ENCODE measurements around the gene TLN1.

TLN1 gene

DNA sequence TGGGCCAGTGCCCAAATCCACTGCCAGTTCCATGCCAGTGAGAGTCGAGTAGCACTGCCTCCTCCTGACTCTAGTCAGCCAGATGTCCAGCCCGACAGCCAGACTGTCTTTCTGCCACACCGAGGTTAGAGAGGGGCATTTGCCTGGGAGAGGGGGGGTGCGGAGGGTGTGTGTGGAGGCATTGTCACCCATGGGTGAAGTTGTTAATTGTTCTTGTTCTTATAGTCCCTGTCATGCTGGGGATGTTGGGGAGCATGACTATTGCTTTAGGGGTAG, 18.2 kb upstream of the TLN1 start:
- DNase-seq (ENCODE audit: low read depth), result no peak

DNA sequence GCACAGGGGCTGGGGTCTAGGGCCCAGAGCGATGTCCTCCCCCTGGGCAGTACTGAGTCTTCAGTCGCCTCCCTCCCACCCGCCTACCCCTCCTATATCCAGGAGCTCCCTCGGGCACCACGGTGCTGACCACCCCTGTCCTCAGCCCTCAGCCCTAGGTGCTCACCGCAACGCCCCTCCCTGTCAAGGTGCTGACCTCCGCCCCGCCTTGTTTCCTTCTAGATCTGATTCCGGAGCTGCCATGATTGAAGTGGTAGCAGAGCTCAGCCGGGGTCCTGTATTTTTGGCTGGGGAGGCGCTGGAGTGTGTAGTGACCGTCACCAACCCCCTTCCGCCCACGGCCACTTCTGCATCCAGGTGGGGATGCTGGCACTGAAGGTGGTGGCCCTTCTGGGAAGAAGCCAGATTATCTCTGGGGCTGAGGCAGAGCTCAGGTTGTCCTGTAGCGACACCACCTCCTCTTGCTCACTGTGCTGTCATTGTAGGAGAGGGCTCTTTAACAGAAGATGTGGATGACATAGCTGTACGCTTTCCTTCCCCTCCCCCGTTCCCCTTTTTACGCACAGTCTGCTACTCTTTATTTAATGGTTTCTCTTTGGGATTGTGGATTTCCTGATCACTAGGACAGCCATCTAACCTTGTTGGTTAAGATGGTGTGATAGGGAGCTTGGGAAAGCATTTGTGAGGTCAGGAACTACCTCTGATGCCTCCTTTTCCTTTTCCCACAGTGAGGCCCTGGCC, 17.7 kb upstream of the TLN1 start:
- DNase-seq (ENCODE audit: low read depth), result no peak

DNA sequence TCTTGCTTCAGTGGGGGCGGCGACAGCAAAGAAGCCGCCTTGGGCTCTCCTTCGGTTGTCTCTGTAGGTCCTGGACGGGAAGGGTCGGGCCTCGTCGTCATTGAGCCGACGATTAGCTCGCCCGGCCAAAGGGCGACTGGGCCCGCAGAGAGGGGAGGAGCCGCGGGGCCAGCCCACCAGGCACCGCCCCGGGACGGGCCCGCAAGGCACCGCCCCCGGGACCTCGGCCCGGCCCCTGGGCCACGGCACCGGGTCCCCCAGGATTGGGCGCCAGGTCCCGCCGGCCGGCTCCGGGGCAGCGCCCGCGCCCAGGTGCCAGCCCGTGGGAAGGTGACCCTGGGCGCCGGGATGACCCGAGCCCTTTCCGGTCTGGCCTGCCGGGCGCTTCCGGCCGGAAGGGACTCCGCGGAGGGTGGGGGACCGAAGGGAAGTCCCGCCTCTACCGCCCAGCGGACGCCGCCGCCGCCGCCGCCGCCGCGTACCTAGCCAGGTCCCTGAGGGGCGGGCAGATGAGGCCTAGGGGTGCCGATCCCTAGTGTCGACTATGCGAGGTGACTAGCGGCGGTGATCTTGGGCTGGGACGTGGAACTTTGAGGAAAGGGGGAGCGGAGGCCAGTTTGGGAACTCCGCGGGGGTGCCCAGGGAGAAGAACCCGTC, 17.0 kb upstream of the TLN1 start, which contains the start of the genes GBA2 and RGP1:
Gene GBA2, minus strand, starts transcription at position 371 of the 657 bp plus-strand sequence. CDS start 524 bp downstream, outside the sequence.
Gene RGP1, plus strand, starts transcription at position 430 of the 657 bp plus-strand sequence. CDS start 469 bp downstream, outside the sequence.
- no peak for DNase-seq (ENCODE audit: low read depth)

DNA sequence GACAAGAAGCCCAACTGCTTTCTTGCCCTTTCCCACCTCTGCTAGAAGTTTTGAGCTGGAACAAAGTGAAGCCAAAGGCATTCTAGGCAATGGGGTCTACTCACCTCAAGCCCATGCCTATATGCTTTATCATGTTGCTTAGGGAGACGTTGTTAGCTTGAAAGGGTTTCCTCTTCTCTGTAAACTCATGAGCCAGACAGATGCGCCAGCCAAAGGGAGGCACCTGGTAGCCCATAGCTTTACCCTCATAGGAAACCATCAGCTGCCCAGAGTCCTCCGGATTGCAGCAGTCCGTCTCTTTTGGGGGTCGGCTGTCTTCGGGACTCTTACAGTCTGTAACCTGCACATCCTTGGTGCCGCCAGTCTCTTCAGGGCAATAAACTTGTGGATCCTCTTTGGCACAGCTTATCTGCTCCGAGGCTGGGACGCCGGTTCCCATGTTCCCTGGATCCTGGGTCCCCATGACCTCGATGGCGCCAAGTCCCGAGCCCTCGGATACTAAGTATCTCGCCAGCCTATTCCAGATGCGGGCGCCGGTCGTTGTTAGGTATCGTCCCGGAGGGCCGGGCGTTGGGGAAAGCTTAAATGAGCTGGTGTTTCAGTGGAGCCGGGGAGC, 16.4 kb upstream of the TLN1 start:
- no peak for DNase-seq (ENCODE audit: low read depth)

DNA sequence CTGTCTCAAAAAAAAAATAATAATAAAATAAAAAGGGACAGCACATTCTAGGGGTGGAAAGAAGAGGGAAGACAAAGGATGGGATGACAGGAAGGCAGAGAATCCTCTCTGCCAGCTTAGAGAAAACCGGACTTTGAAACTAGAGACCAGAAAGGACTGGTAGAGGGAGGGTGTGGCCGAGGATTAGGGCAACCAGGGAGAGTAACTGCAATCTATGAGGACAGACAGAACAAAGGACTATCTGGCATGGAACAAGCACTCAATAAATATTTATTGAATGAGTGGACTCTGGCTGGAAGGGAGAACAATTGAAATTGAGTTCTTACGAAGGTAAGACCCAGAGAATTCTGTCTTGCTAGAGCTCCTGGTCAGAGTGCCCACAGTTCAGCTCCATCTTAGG, 14.6 kb upstream of the TLN1 start:
- DNase-seq (ENCODE audit: low read depth), result no peak

DNA sequence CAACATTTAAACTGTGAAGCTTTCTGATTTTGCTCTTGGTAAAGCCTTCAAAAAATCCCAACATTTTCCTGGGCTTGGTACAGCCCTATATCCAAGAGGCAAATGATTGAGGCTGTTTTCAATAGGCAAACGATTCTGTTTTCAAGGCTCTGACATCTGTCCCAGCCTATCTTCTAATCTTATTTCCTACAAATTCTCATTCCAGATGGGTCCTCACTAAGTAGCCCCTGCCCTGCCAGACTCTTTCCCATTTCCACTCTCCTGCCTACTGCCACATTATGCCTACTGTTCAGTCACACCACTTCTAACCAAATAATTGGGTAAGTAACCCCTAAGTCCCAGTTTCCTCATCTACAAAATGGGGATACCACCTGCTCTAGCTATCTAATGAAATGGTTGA, 13.6 kb upstream of the TLN1 start:
- no peak for DNase-seq (ENCODE audit: low read depth)

DNA sequence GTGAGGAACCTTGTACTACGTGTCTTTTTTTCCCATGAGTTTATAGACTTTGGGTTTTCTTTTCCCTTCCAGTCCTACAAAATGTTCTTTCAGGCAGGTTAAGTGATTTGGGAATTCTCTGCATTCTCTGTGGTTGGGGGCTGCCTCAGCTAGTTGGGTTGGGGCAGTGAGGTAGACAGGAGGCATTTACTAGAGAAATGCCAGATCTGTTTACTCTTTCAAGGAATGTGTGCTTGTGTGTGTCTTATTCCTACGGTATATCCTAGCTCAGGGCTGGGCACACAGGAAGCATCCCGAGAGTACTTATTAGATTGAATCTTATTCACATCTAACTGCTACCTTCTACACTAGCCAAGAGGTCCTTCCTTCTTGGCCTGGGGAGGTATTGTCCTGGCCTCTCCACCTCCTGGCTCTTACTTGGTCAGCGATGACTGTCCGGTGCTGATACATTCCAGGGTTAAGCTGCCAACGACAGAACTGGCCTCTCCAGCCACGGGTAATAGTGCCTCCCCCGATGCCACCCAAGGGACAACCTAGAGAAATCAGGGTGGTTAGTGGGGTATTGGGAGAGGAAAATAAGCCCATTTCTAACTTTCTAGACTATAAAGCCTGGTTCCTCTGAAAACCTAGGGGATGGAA, 12.0 kb upstream of the TLN1 start:
- DNase-seq (ENCODE audit: low read depth), result no peak

DNA sequence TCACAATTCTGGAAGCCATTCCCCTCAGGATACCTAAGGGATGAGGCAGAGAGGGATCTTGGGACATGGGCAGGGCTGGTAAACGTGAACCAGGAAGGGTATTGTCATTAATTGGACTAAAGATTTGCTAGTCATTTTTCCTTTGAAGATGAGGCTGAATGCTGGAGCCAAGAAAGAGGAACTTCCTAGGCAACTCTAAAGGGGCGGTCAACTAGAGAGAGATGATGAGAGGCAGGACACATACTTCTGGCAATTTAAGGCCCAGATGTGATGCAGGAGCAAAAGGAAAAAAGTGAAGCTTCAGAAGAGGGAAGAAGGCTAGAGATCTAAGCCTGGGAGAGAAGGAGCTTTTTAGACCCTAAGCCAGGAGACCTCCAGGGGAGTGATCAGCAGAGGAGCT, 11.5 kb upstream of the TLN1 start:
- DNase-seq (ENCODE audit: low read depth), result no peak

DNA sequence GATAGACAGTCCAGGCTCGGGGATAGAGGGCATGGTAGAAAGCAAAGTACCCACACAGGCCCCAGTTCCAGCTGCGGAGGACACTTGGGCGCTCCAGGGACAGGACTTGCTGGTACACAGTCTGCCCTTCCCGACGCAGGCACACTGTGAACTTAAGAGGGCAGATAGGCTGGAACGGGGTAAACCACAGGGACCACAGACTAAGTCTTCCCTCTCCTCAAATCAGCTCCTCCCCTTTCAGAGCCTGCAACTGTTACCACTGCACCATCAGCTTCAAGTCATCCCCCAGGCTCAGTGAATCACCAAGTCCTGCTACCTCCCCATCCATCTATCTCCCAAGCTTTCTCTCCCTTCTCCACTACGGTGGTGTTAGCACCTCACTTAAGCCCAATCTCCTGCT, 9.7 kb upstream of the TLN1 start:
- DNase-seq (ENCODE audit: low read depth), result no peak

DNA sequence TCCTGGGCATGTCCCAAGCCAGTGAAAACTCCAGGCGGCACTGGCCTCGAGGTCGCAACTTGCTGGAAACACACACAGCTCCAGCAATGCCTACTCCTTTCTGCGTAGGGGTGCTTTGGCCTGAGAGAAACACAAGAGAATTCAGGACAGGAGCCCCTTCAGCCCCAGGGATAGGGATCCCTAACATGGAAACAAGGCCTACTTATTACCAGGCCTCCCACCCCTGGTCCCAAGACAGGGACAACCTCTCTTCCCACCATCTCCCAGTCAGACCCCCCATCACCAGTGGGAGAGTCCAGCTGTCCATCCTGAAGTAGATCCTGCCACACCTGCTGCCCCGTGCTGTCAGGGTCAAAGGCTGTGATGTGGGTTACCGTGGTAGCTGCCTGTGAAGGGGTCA, 8.2 kb upstream of the TLN1 start:
- no peak for DNase-seq (ENCODE audit: low read depth)

DNA sequence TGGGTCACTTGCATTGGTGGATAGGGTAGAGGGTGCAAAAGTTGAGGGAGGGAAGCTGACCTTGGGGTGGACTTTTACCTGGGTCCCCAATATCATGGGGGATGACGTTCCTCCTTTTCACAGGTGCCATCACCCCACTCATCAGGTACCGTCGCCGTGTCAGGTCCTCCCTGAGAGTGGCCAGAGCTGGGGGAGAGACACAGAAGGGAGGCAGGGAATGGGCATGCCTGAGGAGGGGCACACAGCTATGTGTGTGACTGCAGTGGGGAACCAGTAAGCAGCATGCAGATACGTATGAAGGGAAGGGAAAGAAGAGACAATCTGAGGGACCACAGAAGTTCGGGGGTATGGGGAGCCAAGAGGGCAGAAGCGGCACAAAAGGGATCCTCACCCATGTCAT, 6.9 kb upstream of the TLN1 start:
- DNase-seq (ENCODE audit: low read depth), result no peak

DNA sequence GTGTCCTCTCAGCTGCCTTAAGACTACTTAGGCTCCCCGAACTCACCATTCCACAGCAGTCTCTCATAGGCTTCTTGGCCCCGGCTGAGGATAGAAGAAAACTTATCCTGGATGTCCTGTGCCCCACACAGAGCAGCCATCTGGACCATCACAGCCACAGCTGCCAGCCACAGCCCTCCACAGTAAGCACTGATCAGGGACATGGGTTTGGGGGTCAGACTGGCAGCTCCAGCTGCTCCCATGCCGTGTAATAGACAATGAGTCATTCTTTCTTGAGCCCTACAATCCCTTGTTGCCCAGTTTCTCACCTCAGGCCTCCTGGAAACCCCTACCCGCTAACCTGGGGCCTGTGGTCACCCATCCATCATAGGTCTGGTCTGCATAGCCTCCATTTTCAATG, 6.2 kb upstream of the TLN1 start:
- DNase-seq (ENCODE audit: low read depth), result no peak

DNA sequence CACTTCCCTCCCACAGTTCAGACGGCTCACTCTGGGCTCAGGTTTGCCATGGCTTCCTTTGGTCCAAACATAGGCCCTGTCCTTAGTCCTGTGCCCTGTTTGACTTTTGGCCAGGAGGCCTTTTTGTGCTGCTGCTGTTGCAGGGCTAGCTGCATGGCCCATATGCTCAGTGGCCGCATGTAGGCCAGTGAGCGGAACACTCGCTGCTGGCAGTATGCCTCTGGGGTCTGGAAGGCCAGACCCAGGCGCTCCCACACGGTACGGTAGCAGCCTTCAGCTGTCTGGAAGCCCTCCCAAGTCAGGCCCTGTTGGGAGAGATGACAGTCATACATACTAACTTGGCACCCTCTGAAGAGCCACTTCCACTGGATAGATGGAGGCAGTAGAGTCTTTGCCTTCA, 5.1 kb upstream of the TLN1 start:
- DNase-seq (ENCODE audit: low read depth), result no peak

DNA sequence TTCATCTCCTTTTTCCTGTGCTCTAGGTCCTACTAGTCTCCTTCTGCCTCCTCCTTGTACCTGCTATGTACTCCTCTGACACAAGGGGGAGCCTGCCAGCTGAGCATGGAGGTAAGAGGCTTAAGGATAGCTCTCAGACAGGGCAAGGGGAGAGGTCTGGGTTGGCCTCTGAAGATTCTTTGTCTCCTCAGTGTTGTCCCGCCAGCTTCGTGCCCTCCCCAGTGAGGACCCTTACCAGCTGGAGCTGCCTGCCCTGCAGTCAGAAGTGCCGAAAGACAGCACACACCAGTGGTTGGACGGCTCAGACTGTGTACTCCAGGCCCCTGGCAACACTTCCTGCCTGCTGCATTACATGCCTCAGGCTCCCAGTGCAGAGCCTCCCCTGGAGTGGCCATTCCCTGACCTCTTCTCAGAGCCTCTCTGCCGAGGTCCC, 4.2 kb upstream of the TLN1 start:
- DNase-seq (ENCODE audit: low read depth), result peak; percentile 52

DNA sequence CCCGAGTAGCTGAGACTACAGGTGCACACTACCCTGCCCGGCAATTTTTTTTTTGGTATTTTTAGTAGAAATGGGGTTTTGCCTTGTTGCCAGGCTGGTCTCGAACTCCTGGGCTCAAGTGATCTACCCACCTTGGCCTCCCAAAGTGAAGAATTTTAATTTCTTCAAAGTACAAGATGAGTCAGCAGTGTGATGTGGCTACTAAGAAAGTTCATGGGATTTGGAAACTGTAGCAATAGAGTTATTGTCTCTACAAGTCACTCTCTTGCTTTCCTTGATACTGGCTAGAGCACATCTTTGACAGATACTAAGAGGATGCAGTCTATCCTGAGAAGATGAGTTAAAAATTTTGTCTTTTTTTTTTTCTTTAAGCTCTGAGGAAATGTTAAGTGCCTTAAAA, 2.1 kb upstream of the TLN1 start:
- DNase-seq (ENCODE audit: low read depth), result no peak

DNA sequence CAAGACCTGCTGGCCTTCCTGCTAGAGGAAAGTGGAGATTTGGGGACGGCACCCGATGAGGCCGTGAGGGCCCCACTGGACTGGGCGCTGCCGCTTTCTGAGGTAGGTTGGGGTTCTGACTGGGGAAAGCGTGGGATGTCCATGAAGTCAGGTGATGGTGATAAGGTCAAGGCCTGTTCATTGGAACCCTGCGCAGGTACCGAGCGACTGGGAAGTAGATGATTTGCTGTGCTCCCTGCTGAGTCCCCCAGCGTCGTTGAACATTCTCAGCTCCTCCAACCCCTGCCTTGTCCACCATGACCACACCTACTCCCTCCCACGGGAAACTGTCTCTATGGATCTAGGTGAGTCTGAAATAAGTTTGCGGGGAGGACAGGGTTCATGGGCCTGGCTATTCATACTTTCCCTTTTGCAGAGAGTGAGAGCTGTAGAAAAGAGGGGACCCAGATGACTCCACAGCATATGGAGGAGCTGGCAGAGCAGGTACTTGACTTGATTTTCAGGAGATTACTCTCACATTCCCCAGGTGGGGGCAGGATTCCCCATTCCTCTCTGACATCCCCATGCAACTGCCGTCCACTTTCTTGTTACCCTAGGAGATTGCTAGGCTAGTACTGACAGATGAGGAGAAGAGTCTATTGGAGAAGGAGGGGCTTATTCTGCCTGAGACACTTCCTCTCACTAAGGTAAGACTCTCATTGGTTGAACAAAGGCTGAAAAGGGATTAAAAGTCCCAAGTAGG, 976 bp upstream of the TLN1 start:
- DNase-seq (ENCODE audit: low read depth), result peak; percentile 36

DNA sequence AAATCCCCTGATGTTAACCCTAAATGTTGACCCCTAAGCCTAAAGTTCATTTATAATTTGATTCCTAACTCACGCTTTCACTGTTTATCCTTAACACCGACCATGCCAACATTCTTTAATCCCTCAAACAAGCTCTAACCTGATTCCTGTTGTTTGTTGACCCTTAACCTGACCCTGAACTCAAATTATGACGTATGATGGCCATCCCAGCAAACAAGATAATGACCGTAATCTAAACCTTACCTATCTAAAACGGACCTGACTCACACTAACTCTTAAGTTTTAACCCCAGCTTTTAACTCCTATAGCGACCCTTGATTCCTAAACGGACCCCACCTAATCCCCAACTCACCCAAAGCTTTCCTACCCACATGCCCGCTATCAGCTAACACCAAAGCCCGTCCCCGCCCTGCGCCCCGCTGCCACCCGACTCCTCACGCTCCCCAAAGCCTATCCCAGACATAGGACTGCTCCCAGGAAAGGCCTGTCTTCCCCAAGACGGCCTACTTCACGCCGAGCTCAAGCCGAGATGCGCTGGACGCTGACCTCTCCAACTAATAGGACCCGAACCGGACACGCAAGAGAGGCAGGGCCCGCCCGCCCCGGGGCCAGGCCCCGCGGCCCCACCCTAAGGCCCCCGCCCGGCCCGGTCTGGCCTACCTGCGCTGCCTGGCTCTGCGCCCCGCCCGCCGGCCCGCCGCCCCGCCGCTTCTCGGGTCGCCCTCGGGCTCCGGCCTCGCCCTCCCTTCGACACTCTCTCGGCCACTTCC, 395 bp downstream of the TLN1 start:
- DNase-seq (ENCODE audit: low read depth), result peak; percentile 43

DNA sequence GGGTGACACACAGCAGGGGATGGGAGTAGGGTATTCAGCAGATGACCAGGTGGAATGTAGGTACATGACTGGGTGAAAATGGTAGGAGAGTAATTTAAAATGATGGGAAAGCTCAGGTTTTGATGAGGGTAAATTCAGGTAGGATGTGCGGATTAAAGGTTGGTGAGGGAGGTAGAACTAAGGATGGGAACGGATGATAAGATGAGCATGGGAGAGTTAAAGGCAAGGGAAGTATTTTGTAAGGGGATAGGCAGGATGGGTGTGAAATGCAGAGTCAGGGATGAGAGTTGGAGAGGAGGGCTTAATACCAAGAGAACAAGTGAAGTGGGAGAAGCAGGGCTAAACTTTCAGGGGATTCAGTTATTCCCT, 1.5 kb downstream of the TLN1 start:
- DNase-seq (ENCODE audit: low read depth), result no peak

DNA sequence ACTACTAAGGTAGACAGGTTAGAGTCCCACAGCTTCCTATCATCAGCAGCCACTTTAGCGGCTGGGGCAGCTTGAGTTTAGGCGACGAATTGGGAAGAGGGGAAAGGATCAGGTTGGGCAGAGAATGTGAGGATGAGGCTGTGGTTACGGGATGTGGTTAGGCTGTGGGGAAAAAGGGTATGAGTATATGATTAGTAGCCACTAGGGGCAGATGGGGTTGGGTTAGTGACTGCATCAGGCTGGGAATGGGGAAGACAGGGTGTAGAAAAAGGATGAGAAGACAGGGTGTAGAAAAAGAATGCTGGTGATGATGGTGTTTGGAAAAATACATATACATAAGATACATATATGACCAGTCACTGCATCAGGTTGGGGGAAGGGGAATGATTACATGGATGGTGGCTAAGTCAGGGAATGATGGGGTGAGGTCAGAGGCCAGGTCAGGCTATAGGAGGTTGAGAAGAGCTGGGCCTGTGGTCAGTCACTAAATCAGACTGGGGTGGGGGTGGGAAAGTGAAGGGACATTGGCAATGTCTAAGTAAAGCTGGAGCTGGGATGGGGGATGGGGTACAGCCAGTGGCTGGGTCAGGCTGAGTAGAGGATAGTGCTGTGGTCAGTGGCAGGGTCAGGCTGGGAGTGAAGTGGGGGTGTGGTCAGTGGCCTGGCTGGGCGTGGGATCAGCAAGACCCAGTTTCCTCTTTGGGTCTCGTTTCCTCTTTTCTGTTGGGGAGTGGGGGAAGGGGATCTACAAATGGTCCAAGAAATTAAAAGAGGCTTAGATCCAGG, 2.1 kb downstream of the TLN1 start:
- DNase-seq (ENCODE audit: low read depth), result peak; percentile 88

DNA sequence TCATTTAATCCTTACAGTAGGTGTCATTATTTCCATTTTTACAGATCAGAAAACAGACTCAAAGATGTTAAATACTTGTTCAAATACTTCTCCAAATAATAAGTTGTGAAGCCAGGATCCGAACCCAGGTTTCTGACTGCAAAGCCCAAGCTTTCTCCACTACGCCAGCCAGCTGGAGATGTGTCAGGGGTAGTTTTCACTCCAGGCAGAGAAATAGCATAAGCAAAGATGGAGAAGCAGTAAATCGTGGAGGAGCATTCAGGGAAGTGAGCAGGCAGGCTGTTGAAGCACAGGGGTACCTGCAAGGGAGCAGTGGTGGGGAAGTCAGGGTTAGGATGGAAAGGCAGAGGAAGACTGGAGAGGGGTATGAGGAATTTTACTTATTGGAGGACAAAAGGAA, 2.9 kb downstream of the TLN1 start:
- DNase-seq (ENCODE audit: low read depth), result no peak
